ENCODE results near the gene GPS2.

- TF ChIP-seq CTCF (IDR thresholded peaks at IDR 0.05) (no peak), POLR2A (IDR thresholded peaks at IDR 0.05) (no peak), POLR2AphosphoS5 (IDR thresholded peaks at IDR 0.05; ENCODE audit: insufficient read depth in 1 of 2, low read depth in 1 of 2) (no peak)
Observed at GRCh38 chr17:7357381-7357780, 42.2 kb upstream of the GPS2 start.

All from vagina (tissue), 2 donors.